Ecto neural progenitor cell (in vitro differentiated cells): Measurements from ENCODE around the gene MYH2.
"Not testable (repeated sequence)": the region's sequence is repeated elsewhere in the genome, so short reads cannot be mapped to it uniquely, and the experiment has no call there.

Experiments used
- DNase-seq: peaks from one replicate; pipeline ENCODE4 v3.0.0-alpha.2; 2018; ENCODE audit warnings: low spot score

MYH2 gene

DNA sequence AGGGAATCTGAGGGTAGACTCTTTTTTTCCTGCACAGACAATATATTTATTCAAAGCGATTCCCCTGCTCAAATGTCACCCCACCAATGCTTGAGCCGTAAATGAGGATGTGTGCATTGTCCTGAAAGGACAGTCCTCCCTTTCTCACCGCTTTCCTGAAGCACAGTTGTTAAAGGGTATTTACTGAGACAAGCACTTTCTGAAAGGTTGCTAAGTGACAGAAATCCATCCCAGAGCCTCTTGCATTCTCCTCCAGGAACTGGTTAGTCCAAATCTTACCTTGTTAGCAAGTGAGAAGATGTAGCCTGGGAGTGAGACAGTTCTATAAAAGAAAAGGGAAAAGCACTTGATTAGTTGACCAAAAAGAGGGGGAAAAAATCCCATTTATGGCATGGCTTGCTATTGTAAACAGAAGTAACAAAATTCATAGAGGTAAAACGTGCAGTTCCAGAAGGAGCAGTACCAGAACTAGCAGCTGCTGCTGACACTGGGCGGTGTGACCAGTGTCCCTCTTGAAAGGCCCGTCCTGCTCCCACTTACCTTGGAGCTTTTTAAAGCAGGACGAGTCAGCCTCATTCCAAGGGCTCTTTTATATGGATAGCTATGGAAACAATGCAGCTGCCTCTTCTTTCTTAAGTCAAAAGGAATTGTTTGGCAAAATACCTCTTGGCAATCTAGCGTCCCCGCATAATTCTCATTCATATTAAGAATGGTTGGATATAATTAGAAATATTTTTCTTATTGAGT is at the start of gene MYH2:
TSS of gene MYH2 (minus strand) at position 563 of the 747 bp plus-strand sequence. CDS start 1,738 bp downstream, outside the sequence.
- DNase-seq, result peak; percentile 50

DNA sequence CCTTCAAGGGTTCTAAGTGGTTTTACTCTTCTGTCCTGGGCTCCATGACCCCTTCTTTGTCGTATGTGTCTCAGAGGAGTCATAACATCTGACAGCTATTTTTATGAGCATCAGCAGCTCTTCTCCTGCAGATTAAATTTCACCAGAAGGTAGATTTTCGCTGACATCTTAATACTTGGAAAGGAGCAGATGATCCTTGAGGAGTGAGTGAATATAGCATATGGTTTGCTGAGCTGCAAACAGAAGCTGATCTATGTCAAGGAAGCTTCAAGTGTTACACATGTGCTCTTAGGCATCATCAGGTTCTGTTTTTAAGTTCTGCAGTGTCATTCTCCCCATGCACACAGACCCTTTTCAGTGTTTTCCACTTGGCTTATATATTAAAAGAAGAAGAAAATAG is 49.2 kb upstream of the MYH2 start:
- DNase-seq, result no peak

DNA sequence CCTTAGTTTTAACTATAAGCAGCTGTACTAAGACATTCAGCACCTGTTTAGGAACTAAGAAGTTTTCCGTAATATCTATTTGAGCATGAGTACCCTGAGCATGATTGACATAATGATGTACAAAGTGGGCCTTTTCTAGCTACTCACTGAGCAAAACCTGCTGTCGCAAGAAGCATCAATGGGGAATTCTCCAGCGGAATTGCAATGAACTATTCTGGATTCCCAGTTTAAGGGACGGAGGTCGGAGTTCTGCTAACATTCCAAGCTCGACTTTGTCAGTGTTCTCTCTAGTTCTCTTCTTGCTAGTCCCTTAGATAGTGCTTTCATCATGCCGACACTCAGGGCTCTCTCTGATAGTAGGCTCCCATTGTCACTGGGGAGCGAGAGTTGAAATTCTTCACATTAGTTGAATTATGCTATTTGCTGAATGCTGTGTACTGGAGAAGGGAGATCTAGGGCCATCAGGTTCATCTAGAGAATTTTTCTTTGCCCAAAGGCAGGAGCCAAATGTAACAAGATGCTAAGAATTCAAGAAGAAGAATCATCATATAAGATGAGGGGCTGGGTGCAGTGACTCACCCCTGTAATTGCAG is 40.2 kb upstream of the MYH2 start:
- no peak for DNase-seq

DNA sequence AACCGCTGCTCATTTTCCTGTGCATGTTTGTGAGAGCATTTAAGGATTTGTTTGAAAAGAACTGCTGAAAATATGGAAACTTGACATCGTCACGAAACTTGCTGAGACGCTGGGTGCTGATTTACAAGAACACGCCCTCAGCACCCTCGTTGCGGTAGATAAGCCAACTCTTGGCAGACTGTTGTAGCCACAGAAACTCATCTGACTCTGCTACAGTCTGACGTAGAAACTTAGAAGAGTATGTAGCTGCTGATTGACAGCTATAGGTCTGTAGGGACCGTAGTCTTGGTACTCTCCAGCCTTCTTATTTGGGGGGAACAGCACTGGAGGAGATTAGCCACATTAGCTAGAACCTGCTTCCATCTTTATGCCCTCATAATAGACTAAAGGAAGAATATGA is 36.1 kb upstream of the MYH2 start:
- no peak for DNase-seq

DNA sequence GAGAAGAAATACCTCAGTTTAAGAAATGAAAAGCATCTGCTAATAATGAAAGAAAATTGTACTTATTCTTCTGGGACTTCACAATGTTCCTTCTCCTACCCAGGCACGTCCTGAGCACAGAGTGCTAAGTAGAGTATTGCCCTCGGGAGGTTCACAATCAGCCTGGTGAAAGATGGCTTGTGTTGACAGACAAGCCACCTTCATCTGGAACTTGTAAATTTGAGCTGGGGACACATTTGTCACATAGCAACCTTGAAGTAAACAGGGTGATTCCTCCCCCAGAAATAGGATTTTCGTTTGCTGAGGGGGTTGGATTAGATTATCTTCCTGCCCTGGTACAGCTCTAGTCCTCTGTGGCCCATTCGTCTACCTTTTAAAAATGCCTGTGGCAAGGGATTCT is 34.4 kb upstream of the MYH2 start:
- DNase-seq, result no peak

DNA sequence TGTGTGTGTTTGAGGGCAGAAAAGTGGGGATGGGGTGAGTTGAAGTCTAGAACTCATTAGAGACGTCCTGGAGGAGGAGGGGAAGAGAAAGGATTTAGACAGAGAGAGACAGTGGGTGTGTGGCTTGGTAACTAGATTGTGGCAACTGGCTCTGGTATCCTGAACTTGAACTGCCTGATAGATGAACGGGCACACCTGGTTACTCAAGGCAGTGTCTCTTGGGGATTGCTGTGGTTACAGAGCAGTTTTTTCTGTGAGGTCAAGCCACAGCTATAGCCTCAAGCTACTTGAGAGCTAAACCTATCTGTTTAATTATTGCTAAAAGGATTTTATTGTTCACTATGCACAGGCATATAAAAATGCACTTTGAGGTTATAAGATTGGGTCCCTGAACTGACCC is 29.8 kb upstream of the MYH2 start:
- DNase-seq, result no peak

DNA sequence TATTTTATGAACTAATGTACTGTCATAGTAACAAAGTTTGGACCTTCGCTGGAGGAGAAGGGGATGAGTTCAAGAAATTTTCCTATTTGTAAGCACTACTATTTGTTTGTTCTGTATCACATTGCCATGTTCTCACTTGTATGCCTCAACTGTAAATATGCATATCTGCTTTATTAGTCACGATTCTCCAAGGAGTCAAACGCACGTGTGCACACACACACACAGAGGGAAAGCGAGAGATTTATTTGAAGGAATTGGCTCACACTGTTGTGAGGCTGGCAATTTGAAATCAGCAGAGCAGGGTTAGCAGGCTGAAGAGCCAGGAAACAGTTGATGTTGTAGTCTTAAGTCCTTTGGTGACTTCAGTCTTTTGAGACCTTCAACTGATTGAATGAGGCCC is 24.9 kb upstream of the MYH2 start:
- no peak for DNase-seq

DNA sequence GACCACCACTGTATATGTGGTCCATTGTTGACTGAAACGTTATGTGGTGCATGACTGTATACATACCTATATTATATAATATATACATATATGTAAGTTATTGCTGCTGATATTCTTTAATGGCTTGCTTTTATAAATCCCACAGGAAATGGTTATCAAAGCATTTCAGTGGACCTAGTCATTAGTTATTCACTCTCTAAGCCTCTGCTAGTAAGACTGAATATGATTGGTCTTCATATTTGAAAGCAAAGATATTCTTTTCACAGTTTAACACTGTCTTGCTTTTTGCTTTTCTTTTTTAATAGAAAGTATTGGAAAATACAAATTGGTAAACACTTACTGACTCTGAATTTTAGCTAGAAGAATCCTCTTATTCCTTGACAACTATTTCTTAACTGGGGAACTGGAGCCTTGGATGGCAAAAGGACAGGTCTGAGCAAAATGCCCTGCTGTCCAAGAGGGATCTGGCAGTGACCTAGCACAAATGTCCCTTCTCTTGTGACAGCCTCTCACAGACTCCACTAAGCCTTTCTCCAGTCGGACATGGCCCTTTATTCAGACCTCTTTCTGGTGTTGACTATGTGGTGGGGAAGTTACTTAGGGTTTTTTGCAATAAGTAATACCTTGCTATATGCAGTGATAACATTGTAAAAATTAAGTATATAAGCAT is 14.7 kb upstream of the MYH2 start:
- no peak for DNase-seq

DNA sequence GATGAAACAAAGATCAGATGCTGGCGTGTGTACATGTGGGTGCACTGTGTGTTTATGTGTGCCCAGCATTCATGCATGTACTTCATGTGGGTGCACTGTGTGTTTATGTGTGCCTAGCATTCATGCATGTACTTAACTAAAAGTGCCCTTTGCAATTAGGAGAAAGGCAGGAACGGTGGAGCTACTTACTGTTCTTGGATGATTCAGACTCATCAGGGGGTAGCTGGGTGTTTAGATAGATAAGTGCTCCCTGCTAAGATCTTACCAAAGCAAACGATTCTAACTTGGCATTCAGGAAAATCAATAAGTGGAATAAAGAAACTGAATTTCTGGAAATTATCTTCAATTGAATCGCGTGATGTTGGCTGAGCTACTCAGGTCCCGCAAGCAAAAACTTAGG is 8.6 kb upstream of the MYH2 start:
- no peak for DNase-seq

DNA sequence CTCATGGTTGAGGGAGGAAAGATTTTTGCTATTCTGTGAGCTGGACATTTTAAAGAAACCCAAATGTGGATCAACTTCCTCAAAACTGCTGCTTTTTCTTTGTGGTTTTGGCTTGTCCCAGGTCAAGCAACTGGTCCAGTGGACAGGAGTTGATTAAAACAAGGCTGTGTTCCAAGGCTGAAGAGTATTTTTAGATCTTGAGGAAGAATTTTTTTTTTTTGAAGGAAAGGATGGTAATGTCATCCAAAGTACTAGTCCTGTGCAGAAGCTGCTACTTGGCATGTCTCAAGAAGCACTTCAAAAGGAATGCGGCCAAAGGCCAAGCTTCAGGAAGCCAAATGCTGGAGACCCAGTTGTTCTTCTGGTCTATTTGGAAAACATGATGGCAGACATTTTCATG is 8.0 kb upstream of the MYH2 start:
- no peak for DNase-seq

DNA sequence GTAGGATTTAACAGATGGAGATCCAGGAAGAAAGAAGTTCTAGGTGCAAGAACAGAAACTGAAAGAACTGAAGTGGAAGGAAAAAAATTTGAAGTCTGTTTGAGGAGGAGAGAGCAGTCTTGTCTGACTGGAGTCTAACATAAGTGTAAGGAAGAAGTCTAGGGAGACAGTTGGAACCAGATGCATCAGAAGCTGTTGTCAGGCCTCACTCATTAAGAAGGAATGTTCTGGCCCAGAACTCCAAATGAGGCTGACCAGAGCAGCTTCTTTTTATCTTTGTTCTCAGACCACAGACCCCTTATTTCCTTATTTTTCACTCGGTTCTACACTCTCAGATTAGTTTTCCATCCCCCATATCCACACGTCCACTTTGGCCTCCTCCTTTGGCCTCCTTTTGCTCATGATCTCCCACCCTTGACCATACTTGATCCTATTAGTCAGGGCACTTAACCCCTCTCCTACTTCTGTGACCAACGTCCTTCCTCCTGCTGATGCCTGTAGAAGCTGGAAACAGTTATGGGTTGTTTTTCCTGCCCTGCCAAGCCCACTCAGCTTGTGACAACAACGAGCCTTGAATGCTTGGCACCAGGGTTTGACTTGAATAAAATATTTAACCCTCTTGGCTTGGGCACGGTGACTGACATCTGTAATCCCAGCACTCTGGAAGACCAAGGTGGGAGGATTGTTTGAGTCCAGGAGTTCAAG is 7.0 kb upstream of the MYH2 start:
- DNase-seq, result no peak

DNA sequence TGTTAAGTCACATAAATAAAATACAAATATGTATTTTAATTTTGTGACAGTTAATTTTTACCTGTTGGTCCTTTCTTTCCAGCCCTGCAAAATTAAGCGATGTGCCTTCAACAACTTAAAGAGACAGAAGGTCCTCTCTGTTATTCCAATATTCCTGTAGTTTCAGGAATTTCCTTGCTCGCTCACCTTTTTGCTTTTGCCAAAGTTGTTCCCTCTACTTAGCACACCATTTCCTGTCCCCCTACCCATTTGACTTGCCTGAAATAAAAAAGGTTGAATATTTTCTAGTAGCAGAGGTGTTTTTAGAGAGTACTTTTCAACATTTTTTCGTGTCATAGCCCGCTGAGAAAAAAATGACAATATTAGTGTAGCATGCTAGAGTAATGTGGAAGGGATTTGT is 556 bp upstream of the MYH2 start:
- DNase-seq, result no peak

DNA sequence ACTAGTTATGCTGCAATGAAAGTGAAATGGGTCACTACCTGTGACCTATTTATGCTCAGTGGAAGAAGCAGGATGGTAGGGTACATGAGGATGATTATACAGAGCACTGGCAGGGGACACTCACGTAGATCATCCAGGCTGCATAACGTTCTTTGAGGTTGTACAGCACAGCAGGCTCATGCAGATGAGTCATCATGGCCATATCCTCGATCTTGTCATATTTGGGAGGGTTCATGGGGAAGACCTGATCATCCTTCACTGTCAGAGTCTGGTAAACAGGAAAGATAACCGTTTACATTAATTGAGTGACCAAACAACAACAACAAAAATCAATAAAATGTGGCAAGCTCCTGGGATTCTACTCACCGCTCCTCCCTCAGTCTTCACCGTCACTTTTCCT is 2.1 kb downstream of the MYH2 start:
- no peak for DNase-seq

DNA sequence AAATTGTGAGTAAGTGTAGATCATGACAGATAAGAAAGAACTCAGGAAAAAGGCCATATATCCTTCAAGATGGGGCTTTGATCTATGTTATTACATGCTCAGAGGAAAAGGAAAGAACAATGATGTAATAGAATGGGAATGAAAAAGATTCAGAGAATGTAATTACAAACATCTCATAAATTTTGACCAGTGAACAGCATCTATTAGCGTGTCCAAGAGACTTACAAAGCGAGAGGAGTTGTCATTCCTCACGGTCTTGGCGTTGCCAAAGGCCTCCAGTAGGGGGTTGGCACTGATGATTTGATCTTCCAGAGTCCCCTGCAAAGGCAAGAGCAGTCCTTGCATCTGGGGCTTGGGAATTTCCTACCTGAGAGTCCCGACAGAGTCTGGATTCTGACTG is 6.0 kb downstream of the MYH2 start:
- DNase-seq, result not testable (repeated sequence)

DNA sequence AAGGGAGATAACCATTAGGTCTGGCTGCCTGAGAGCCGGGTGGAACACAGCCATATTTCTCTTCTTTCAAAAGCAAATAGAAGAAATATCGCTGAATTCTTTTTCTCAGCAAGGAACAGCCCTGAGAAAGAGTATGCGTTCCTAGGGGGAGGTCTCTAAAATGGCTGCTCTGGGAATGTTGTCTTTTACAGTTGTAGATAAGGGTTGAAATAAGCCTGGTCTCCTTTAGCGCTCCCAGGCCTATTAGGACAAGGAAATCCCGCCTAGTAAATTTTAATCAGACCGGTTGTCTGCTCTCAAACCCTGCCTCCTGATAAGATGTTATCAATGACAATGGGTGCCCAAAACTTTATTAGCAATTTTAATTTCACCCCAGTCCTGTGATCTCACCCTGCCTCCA is 8.3 kb downstream of the MYH2 start:
- DNase-seq, result not testable (repeated sequence)

DNA sequence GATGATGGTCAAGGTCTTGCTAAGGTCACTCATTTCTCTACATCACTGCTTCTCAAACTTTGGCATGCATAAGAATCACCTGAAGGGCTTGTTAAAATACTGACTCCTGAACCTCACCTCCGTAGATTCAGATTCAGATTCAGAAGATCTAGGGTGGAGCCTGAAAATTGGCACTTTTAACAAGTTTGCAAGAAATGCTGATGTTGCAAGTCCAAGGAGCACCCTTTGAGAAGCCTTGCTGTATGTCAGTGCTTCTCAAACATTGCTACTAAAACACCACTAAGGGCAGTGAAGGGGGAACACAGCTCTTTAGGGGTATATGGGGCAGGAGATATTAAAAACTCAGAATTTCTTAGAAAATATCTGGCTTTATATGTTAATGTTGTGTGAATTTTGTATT is 17.4 kb downstream of the MYH2 start:
- DNase-seq, result no peak

DNA sequence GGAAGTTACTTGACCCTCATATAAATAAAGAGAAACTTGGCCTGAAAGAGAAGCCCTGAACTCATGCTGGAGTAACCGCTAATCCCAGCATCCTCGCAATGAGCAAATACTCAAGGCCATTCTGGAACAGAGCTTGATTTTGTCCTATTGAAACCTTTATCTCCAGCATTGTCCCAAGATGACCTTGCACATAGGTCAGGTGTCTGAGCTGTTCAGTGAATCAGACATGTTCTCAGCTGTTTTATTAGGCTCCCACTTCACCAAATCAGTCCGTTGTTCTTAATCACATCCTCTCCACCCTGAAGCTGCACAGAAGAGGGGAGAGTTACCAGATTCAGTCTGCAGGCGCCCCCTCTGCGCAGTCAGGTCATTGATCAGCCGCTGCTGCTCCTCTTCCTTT is 22.0 kb downstream of the MYH2 start:
- DNase-seq, result no peak

DNA sequence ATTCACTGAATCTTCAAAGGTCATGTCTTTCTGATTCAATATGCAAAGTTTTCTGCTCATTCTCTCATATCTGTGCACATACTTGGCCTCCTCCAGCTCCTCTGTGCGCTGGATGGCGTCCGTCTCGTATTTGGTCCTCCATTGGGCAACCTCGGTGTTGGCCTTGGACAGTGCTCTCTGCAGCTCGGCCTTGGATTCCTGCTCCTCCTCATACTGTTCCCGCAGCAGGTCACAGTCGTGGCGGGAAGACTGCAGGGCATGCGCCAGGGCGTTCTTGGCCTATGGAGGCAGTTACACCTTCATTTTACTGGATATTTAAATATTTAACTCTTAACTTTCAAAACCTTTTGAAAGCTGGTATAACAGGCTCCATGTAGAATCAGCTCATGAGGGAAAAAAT is 22.9 kb downstream of the MYH2 start:
- DNase-seq, result no peak

DNA sequence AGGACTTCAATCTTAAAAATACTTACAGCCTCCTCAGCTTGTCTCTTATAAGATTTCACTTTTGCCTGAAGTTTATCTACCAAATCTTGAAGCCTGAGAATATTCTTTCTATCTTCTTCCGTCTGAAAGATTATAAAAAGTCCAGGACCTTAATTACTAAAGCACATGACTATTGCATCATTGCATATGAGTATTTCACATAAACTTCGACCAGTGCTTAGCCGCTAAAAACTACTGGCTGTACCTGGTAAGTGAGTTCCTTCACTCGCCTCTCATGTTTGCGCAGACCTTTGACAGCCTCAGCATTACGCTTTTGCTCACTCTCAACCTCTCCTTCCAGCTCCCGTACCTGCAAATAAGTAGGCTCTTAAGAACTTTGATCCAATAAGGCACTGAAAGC is 26.4 kb downstream of the MYH2 start:
- no peak for DNase-seq

DNA sequence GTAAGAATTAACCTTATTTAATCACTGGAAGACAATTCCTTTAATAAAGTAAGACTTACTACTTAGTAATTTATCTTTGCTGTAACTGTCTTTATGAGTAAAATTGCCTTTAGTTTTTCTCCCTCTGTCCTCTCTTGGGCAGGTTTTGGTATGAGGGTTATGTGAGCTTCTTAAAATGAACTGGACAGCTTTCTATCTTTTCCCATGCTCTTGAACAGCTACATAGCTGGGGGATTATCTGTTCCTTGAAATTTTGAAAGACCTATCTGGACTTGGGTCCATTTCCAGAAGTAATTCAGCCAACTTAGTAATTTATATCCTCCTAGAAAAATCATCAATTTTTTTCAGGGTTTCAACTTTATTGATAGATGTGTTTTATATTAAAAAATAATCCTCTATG is 27.5 kb downstream of the MYH2 start:
- no peak for DNase-seq

DNA sequence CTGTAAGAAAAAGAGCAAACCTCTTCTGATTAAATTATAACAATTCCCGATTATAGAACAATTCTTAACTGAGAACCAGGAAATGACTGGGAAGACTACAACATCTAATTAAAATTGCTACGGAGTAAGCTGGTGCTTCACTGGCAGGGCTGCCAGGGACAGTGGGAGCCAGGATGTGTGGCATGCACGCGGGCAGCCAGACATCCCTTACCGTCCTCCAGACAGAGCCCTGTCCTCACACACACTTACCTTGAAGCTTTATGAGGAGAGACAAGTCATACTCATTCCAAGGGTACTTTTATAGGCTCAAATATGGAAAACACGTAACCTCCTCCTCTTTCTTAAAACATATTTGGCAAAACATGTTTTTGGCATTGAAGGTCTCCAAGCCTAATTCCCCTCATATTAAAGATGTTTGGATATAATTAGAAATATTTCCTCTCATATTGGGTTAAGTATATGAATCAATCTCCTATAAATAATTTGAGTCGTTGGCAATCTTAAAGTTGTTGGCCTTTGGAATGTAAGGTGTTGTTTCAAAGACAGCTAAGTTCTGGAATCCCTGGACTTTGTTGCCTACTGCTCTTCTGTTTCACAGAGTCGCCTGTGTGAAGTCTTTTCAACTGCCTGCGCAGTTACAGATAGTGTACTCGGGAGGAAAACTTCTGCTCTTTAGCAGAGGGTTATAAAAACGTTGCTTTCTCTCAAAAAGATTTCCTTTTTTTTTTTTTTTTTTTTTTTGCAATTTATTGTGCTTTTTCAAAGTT is 31.0 kb downstream of the MYH2 start, which contains the start of gene MYH1:
TSS of gene MYH1 (minus strand) at position 272 of the 767 bp plus-strand sequence. CDS start 1,900 bp downstream, outside the sequence.
- no peak for DNase-seq

DNA sequence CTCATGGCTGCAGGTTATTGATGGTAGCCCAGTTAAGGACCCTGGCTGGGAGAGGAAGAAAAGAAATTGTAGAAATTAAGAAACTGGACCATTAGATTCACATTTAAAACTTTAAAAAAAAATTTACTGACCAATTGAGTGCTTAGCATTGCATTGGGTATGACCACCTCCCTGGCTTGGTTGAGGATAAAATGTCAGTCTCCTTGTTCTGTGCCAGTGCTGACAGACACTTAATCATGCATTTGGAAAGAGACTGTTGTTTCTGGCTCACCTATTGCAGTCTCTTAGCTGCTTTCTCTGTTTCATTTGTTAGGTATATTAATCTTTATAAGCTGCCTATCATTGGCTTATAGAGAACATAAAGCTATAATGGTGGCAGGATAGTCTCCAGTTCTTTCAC is 32.8 kb downstream of the MYH2 start:
- DNase-seq, result no peak
